HCT116 (cell line): ENCODE data around the gene G6PD. TPM values are rescaled to one million over a fixed set of nuclear protein-coding genes. Genes with fewer than 3 reads are reported as not detected.
A peak's percentile ranks its signal among the peaks of the same experiment; 100 is the strongest.

Experiments
- ATAC-seq: fragments of 200-7000 bp; cut with Tn5 transposase; 2 replicates; pipeline ENCODE4 v1.9.1; 2020; ENCODE audit warnings: mild to moderate bottlenecking, moderate library complexity
- BruUV-seq: library from RNA; stranded (reverse); fragments of 400-500 nt; replicated peaks from 2 replicates; lab custom pipeline; 2021; lab: Mats Ljungman, UMichigan
- CTCF ChIA-PET: fragments of 300-600 bp; sonication (Branson Sonifier 250); formaldehyde crosslinking; loops from one replicate; lab custom pipeline; 2021; ENCODE audit warnings: antibody characterized with exemption; lab: Charles Lee
- POLR2A ChIA-PET: fragments of 300-600, 350-600 bp; sonication (Branson Sonifier 250); formaldehyde crosslinking; loops from one replicate; lab custom pipeline; 2021; ENCODE audit warnings: antibody characterized with exemption; lab: Charles Lee
- RAD21 ChIA-PET, 2 experiments: fragments of 300-600 bp; sonication (Branson Sonifier 250); formaldehyde crosslinking; loops; one replicate each; lab custom pipeline; 2023; ENCODE audit warnings: low total read pairs in 2 of 2; ENCODE audit not compliant: uncharacterized antibody in 2 of 2, unreplicated experiment in 2 of 2, low non-redundant PET in 1 of 2; lab: Charles Lee
- DNase-seq: peaks from one replicate; pipeline ENCODE4 v3.0.0-alpha.2; 2010; ENCODE audit warnings: low read depth, low spot score
- H2AFZ ChIP-seq: fragments of 200-600 bp; shearing (Covaris generic), sonication (generic); 2 replicates; pipeline ENCODE4 v1.6.1; 2017; ENCODE audit warnings: low read depth, mixed run types, mixed read lengths, antibody characterized with exemption, low read length; ENCODE audit not compliant: poor library complexity, severe bottlenecking
- H3K27ac ChIP-seq: 2 replicates; pipeline ENCODE4 v1.5.1; 2012; ENCODE audit warnings: low read depth, low read length
- H3K27me3 ChIP-seq: fragments of 200-600 bp; sonication (generic); 2 replicates; pipeline ENCODE4 v1.6.1; 2016; ENCODE audit warnings: mixed run types, low read length, mixed read lengths; ENCODE audit not compliant: insufficient read depth
- H3K36me3 ChIP-seq, 2 experiments: fragments of 200-500 bp in 1 of 2; fragments of 200-600 bp in 1 of 2; sonication (Bioruptor generic) in 1 of 2; sonication (generic) in 1 of 2; 2 replicates each; pipeline versions ENCODE4 v1.5.1 to v1.6.1; 2014 to 2016; ENCODE audit warnings: low read length in 2 of 2, inconsistent platforms in 1 of 2, mixed read lengths in 1 of 2, mixed run types in 1 of 2; ENCODE audit not compliant: insufficient read depth in 2 of 2, control insufficient read depth in 1 of 2
- H3K4me1 ChIP-seq, 2 experiments: fragments of 200-600 bp in 1 of 2; sonication (generic) in 1 of 2; 2 replicates each; pipeline versions ENCODE4 v1.5.1 to v1.6.1; 2012 to 2017; ENCODE audit warnings: low read length in 2 of 2, inconsistent platforms in 1 of 2, mild to moderate bottlenecking in 1 of 2, mixed read lengths in 1 of 2, mixed run types in 1 of 2, moderate library complexity in 1 of 2; ENCODE audit not compliant: insufficient read depth in 2 of 2, control insufficient read depth in 1 of 2
- H3K4me2 ChIP-seq: fragments of 200-600 bp; sonication (generic); 2 replicates; pipeline ENCODE4 v1.6.1; 2017; ENCODE audit warnings: mixed run types, low read length, mixed read lengths
- H3K4me3 ChIP-seq, 2 experiments: fragments of 200-600 bp in 1 of 2; sonication (generic) in 1 of 2; replicated peaks in 1 of 2; 2 replicates each; pipeline ENCODE4 v1.5.1; 2011 to 2016; ENCODE audit warnings: low read length in 2 of 2, control low read depth in 1 of 2, low read depth in 1 of 2, mild to moderate bottlenecking in 1 of 2, mixed read lengths in 1 of 2, mixed run types in 1 of 2
- H3K79me2 ChIP-seq: fragments of 200-600 bp; sonication (generic); 2 replicates; pipeline ENCODE4 v1.6.1; 2017; ENCODE audit warnings: mild to moderate bottlenecking, mixed run types, low read length, moderate library complexity, mixed read lengths; ENCODE audit not compliant: insufficient read depth
- H3K9ac ChIP-seq: fragments of 200-600 bp; sonication (generic); 2 replicates; pipeline ENCODE4 v1.6.1; 2016; ENCODE audit warnings: low read length, mixed read lengths
- H3K9me2 ChIP-seq: fragments of 200-600 bp; sonication (generic), shearing (Covaris generic); 2 replicates; pipeline ENCODE4 v1.6.1; 2017; ENCODE audit warnings: mixed run types, mild to moderate bottlenecking, moderate library complexity; ENCODE audit not compliant: insufficient read depth
- H3K9me3 ChIP-seq, 2 experiments: fragments of 200-500 bp in 1 of 2; fragments of 200-600 bp in 1 of 2; sonication (Bioruptor generic) in 1 of 2; sonication (generic) in 1 of 2; 2 replicates each; pipeline ENCODE4 v1.6.1; 2014 to 2017; ENCODE audit warnings: low read length in 2 of 2, mixed read lengths in 2 of 2, inconsistent platforms in 1 of 2, low read depth in 1 of 2, mild to moderate bottlenecking in 1 of 2, mixed run types in 1 of 2, moderate library complexity in 1 of 2; ENCODE audit not compliant: control insufficient read depth in 1 of 2, insufficient read depth in 1 of 2
- H4K20me1 ChIP-seq: fragments of 200-600 bp; sonication (generic), shearing (Covaris generic); 2 replicates; pipeline ENCODE4 v1.6.1; 2017; ENCODE audit warnings: mixed run types, mild to moderate bottlenecking, moderate library complexity; ENCODE audit not compliant: insufficient read depth
- CEBPB ChIP-seq: IDR thresholded peaks from 2 replicates; pipeline ENCODE4 v1.6.1; 2012; ENCODE audit warnings: low read depth
- EGR1 ChIP-seq: IDR thresholded peaks from 2 replicates; pipeline ENCODE4 v1.6.1; 2012; ENCODE audit warnings: low read depth
- ELF1 ChIP-seq: IDR thresholded peaks from 2 replicates; pipeline ENCODE4 v1.6.1; 2012; ENCODE audit warnings: low read depth, borderline replicate concordance
- EZH2phosphoT487 ChIP-seq: fragments of 200-600 bp; IDR thresholded peaks from 2 replicates; pipeline ENCODE4 v1.6.1; 2018; ENCODE audit warnings: antibody characterized with exemption, borderline replicate concordance
- MAX ChIP-seq: IDR thresholded peaks from 2 replicates; pipeline ENCODE4 v1.6.1; 2012
- POLR2A ChIP-seq: IDR thresholded peaks from 2 replicates; pipeline ENCODE4 v1.7.0; 2011; ENCODE audit warnings: borderline replicate concordance; ENCODE audit not compliant: insufficient read depth, insufficient read length; ENCODE audit errors: extremely low read depth
- RAD21 ChIP-seq: IDR thresholded peaks from 2 replicates; pipeline ENCODE4 v1.6.1; 2012; ENCODE audit warnings: low read depth, mild to moderate bottlenecking
- REST ChIP-seq: IDR thresholded peaks from 2 replicates; pipeline ENCODE4 v1.6.1; 2012; ENCODE audit warnings: low read depth
- SP1 ChIP-seq: IDR thresholded peaks from 2 replicates; pipeline ENCODE4 v1.6.1; 2012; ENCODE audit warnings: low read depth
- SRF ChIP-seq: IDR thresholded peaks from 2 replicates; pipeline ENCODE4 v1.6.1; 2012; ENCODE audit warnings: low read depth
- intact Hi-C: fragments of 100-400 bp; cut with micrococcal nuclease; formaldehyde crosslinking; loops from 2 replicates; pipeline ENCODE4 v1.10.0; 2022
- total RNA-seq: library from RNA; stranded (reverse); gene quantifications from one replicate; pipeline ENCODE4 v1.2.1, GENCODE V29; 2021; ENCODE audit not compliant: unreplicated experiment

Gene G6PD
- total RNA-seq, 1 experiment from 2014 or later = 109 TPM

- no peaks in the 10 kb centered on the region for H3K27me3 ChIP-seq
- no peak overlapping the region for H2AFZ ChIP-seq
- no peaks in the 10 kb centered on the region for H3K9me3 ChIP-seq
- peak overlapping the region; percentile 57 for H3K4me2 ChIP-seq
- H3K4me1 ChIP-seq = peaks cover 27 to 34% of the 10 kb centered on the region in 2 experiments
- H3K9me2 ChIP-seq = no peaks in the 10 kb centered on the region
- TF ChIP-seq POLR2A = no peak
- TF ChIP-seq MAX = no peak
- no peak for TF ChIP-seq ELF1
- no peak for TF ChIP-seq SP1
- no peak for TF ChIP-seq RAD21
- no peak for TF ChIP-seq EGR1
- TF ChIP-seq CEBPB = no peak
- no peak for TF ChIP-seq EZH2phosphoT487
- TF ChIP-seq SRF = no peak
- TF ChIP-seq REST = no peak
- TF ChIP-seq, all 23 proteins: peak for 0
- intact Hi-C loops = no loop called here
- ATAC-seq = peak; percentile 26
- no peak overlapping the region; a peak in 1 of 4 replicates for H3K4me3 ChIP-seq
- peak overlapping the region; percentile 47 for H3K9ac ChIP-seq
- no peaks in the 10 kb centered on the region for H4K20me1 ChIP-seq
- ChIA-PET CTCF (no interaction called here), RAD21 (no interaction called here), POLR2A (no interaction called here)
- BruUV-seq = no TSS peak
- H3K36me3 ChIP-seq = peaks cover 0 to 9% of the 10 kb centered on the region in 2 experiments; a peak in 2 of 4 replicates
- no peak for DNase-seq
- peak overlapping the region; percentile 79 for H3K27ac ChIP-seq
- H3K79me2 ChIP-seq = peaks cover 21% of the 10 kb centered on the region
Observed at GRCh38 chrX:154541589-154541895, 5.1 kb downstream of the G6PD start.
